ENCODE results near the gene FAM131A. TPM values are rescaled to one million over a fixed set of nuclear protein-coding genes. Genes with fewer than 3 reads are reported as not detected.
A peak's percentile ranks its signal among the peaks of the same experiment; 100 is the strongest.

FAM131A gene
- total and polyA plus RNA-seq, 2 donors (not counting 1 experiment from before 2014, with no cell fraction given) = 11.7 to 13.4 TPM

DNA sequence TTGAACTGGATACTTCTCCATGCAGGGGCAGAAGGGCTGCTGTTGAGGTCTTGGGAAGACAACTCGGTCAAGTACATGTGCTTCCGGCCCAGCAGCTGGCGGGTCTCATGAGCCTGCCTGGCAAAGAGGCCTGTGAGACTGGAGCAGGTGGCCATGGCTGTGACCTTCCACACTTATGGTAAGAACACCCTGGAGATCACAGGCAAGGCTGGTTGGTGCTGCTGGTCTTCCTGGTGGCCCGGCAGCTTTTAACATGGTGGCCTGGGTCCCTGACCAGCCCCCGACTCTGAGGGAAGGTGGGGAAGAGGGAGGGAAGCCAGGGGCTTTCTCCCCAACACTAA lies 57.9 kb downstream of the FAM131A start:
- H3K27ac Mint-ChIP-seq = no peak overlapping the region
- Histone ChIP-seq H3K4me1 (ENCODE audit: control insufficient read depth in 2 of 2, insufficient read depth in 2 of 2, low read length in 2 of 2) (no peaks in the 10 kb centered on the region), H3K27me3 (replicated peaks in 1 of 4; ENCODE audit: control extremely low read depth in 1 of 4, control insufficient read depth in 3 of 4, insufficient read depth in 4 of 4, low read length in 3 of 4) (peaks cover 0 to 13% (median 2%) of the 10 kb centered on the region in 4 experiments), H3K27ac (ENCODE audit: low read length in 2 of 2) (no peak overlapping the region), H3K36me3 (replicated peaks in 1 of 2; ENCODE audit: control extremely low read depth in 1 of 2, control insufficient read depth in 1 of 2, extremely low read depth in 1 of 2, insufficient read depth in 2 of 2, low read length in 1 of 2) (no peaks in the 10 kb centered on the region), H3K4me2 (replicated peaks; ENCODE audit: low read depth, low read length, poor library complexity, severe bottlenecking) (no peak overlapping the region), H4K20me1 (ENCODE audit: control insufficient read depth, insufficient read depth, low read length, poor library complexity, severe bottlenecking) (no peaks in the 10 kb centered on the region), H3K4me3 (ENCODE audit: control extremely low read depth in 1 of 5, extremely low read depth in 1 of 5, insufficient read depth in 1 of 5, low read depth in 2 of 5, low read length in 4 of 5) (no peak overlapping the region), H2AFZ (ENCODE audit: insufficient read depth, low read depth, low read length, poor library complexity, severe bottlenecking) (no peak overlapping the region), H3K9me3 (ENCODE audit: control extremely low read depth in 1 of 3, control insufficient read depth in 2 of 3, insufficient read depth in 1 of 3, low read length in 2 of 3) (no peaks in the 10 kb centered on the region), H3K9ac (ENCODE audit: low read length) (no peak overlapping the region), H3K79me2 (ENCODE audit: control insufficient read depth, insufficient read depth, low read length) (no peaks in the 10 kb centered on the region)
- WGBS (ENCODE audit: insufficient coverage) = 85% methylated on average over 3 of the region's 5 CpGs
- peaks cover 40% of the 10 kb centered on the region for H3K27me3 Mint-ChIP-seq
- intact Hi-C loops (cut with micrococcal nuclease) = no loop called here
- no peaks in the 10 kb centered on the region for H3K9me3 Mint-ChIP-seq (ENCODE audit: insufficient read depth)
- TF ChIP-seq, protein P1, sequence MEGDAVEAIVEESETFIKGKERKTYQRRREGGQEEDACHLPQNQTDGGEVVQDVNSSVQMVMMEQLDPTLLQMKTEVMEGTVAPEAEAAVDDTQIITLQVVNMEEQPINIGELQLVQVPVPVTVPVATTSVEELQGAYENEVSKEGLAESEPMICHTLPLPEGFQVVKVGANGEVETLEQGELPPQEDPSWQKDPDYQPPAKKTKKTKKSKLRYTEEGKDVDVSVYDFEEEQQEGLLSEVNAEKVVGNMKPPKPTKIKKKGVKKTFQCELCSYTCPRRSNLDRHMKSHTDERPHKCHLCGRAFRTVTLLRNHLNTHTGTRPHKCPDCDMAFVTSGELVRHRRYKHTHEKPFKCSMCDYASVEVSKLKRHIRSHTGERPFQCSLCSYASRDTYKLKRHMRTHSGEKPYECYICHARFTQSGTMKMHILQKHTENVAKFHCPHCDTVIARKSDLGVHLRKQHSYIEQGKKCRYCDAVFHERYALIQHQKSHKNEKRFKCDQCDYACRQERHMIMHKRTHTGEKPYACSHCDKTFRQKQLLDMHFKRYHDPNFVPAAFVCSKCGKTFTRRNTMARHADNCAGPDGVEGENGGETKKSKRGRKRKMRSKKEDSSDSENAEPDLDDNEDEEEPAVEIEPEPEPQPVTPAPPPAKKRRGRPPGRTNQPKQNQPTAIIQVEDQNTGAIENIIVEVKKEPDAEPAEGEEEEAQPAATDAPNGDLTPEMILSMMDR (IDR thresholded peaks at IDR 0.05) = no peak
- no peak for TF ChIP-seq EZH2 (IDR thresholded peaks at IDR 0.05; ENCODE audit: borderline replicate concordance, insufficient read depth, low read depth, low read length, poor library complexity, severe bottlenecking)
- H3K4me3 Mint-ChIP-seq = no peak overlapping the region
- DNase-seq = no peak
- ChIA-PET CTCF (no interaction called here), POLR2A (no interaction called here)
- no peak for ATAC-seq (ENCODE audit: low read depth)
- H3K4me1 Mint-ChIP-seq = no peaks in the 10 kb centered on the region

Small RNA genes lying within 50 kb of the gene (small RNA-seq; reads per million reads assigned to genes)
- 5,141 reads per million, percentile 99 among the genes with 10 or more reads in this experiment for gene SNORD66 (ENCODE audit: insufficient read length, low read depth, low replicate concordance)

Other genes with a start within 250 kb of the FAM131A start
- not detected in 2 replicates for gene HTR3E, start 240.5 kb upstream of the FAM131A start, total RNA-seq
- not detected in 2 replicates for gene HTR3E, start 240.5 kb upstream of the FAM131A start, polyA plus RNA-seq
- 83.8 and 85.9 TPM in 2 replicates for gene EIF2B5, start 202.2 kb upstream of the FAM131A start, total RNA-seq
- 73.2 and 77.1 TPM in 2 replicates for gene EIF2B5, start 202.2 kb upstream of the FAM131A start, polyA plus RNA-seq
- 81.3 and 92.0 TPM in 2 replicates for gene DVL3, start 182.2 kb upstream of the FAM131A start, total RNA-seq
- gene DVL3, start 182.2 kb upstream of the FAM131A start, polyA plus RNA-seq = 42.7 and 49.4 TPM in 2 replicates
- gene AP2M1, start 162.7 kb upstream of the FAM131A start, total RNA-seq = 191 and 207 TPM in 2 replicates
- gene AP2M1, start 162.7 kb upstream of the FAM131A start, polyA plus RNA-seq = 132 and 171 TPM in 2 replicates
- 115 and 131 TPM in 2 replicates for gene ABCF3, start 151.4 kb upstream of the FAM131A start, total RNA-seq
- gene ABCF3, start 151.4 kb upstream of the FAM131A start, polyA plus RNA-seq = 74.0 and 86.5 TPM in 2 replicates
- 0.37 TPM in 1 of 2 replicates, not detected in the other for gene VWA5B2, start 108.0 kb upstream of the FAM131A start, total RNA-seq
- 0.09 and 0.10 TPM in 2 replicates for gene VWA5B2, start 108.0 kb upstream of the FAM131A start, polyA plus RNA-seq
- gene ALG3, start 88.6 kb upstream of the FAM131A start, total RNA-seq = 32.7 and 38.6 TPM in 2 replicates
- 29.9 and 36.1 TPM in 2 replicates for gene ALG3, start 88.6 kb upstream of the FAM131A start, polyA plus RNA-seq
- 1.5 and 2.0 TPM in 2 replicates for gene EEF1AKMT4, start 87.9 kb upstream of the FAM131A start, total RNA-seq
- 0.61 and 2.5 TPM in 2 replicates for gene EEF1AKMT4, start 87.9 kb upstream of the FAM131A start, polyA plus RNA-seq
- gene CAMK2N2, start 76.0 kb upstream of the FAM131A start, total RNA-seq = 0.29 TPM in 1 of 2 replicates, not detected in the other
- not detected in 2 replicates for gene CAMK2N2, start 76.0 kb upstream of the FAM131A start, polyA plus RNA-seq
- gene ECE2, start 61.6 kb upstream of the FAM131A start, total RNA-seq = not detected in 2 replicates
- gene ECE2, start 61.6 kb upstream of the FAM131A start, polyA plus RNA-seq = not detected in 2 replicates
- gene PSMD2, start 38.4 kb upstream of the FAM131A start, total RNA-seq = 140 and 145 TPM in 2 replicates
- gene PSMD2, start 38.4 kb upstream of the FAM131A start, polyA plus RNA-seq = 79.4 and 119 TPM in 2 replicates
- 160 TPM in 2 replicates for gene EIF4G1, start 23.0 kb upstream of the FAM131A start, total RNA-seq
- 65.8 and 111 TPM in 2 replicates for gene EIF4G1, start 23.0 kb upstream of the FAM131A start, polyA plus RNA-seq
- 8.1 and 14.4 TPM in 2 replicates for gene CLCN2, start 24.0 kb downstream of the FAM131A start, total RNA-seq
- gene CLCN2, start 24.0 kb downstream of the FAM131A start, polyA plus RNA-seq = 6.1 and 6.2 TPM in 2 replicates
- 60.4 and 62.4 TPM in 2 replicates for gene POLR2H, start 24.1 kb downstream of the FAM131A start, total RNA-seq
- 106 and 140 TPM in 2 replicates for gene POLR2H, start 24.1 kb downstream of the FAM131A start, polyA plus RNA-seq
- gene THPO, start 40.6 kb downstream of the FAM131A start, total RNA-seq = not detected in 2 replicates
- not detected in 2 replicates for gene THPO, start 40.6 kb downstream of the FAM131A start, polyA plus RNA-seq
- not detected in 2 replicates for gene CHRD, start 42.5 kb downstream of the FAM131A start, total RNA-seq
- gene CHRD, start 42.5 kb downstream of the FAM131A start, polyA plus RNA-seq = 0.10 TPM in 1 of 2 replicates, not detected in the other
- 0.07 TPM in 1 of 2 replicates, not detected in the other for gene EPHB3, start 224.2 kb downstream of the FAM131A start, total RNA-seq
- gene EPHB3, start 224.2 kb downstream of the FAM131A start, polyA plus RNA-seq = 0.06 and 0.43 TPM in 2 replicates